Fibroblast of lung (primary cell): Measurements from ENCODE around the gene SDHC.

ENCODE experiments used
- CTCF ChIP-seq, 2 donors: IDR thresholded peaks in 1 of 2; conservative IDR thresholded peaks in 1 of 2; 1 replicate in 1 of 2; 2 replicates in 1 of 2; pipeline ENCODE4 v1.5.1; 2011 to 2012; ENCODE audit warnings: low read length in 2 of 2, control low read depth in 1 of 2, inconsistent platforms in 1 of 2, low read depth in 1 of 2, mild to moderate bottlenecking in 1 of 2
- EZH2 ChIP-seq: IDR thresholded peaks from 2 replicates; pipeline ENCODE4 v1.5.1; 2012; ENCODE audit warnings: low read length, control low read depth, mild to moderate bottlenecking; ENCODE audit errors: missing control alignments

GRCh38 chr1:161330346-161330745 lies 16.2 kb downstream of the SDHC start:
- no peak for TF ChIP-seq CTCF (conservative IDR thresholded peaks at IDR 0.05 in 1 of 2, IDR thresholded peaks at IDR 0.05 in 1 of 2; ENCODE audit: low read depth in 1 of 2, low read length in 2 of 2)
- no peak for TF ChIP-seq EZH2
